ENCODE measurements around the gene ANO6.

The ANO6 gene

GRCh38 chr12:45353944-45354343, 138.0 kb downstream of the ANO6 start:
- in situ Hi-C loops (cut with MboI; ENCODE audit: low sequenced_read_pairs, unreplicated experiment), result no loop called here
- no peak for TF ChIP-seq CTCF (IDR thresholded peaks at IDR 0.05; ENCODE audit: borderline replicate concordance, control extremely low read depth, extremely low read depth, insufficient read depth, missing control alignments)
- DNase-seq (ENCODE audit: low spot score), result no peak

- TF ChIP-seq CTCF (IDR thresholded peaks at IDR 0.05; ENCODE audit: borderline replicate concordance, control extremely low read depth, extremely low read depth, insufficient read depth, missing control alignments), result no peak
- in situ Hi-C loops (cut with MboI; ENCODE audit: low sequenced_read_pairs, unreplicated experiment), result no loop called here
- no peak for DNase-seq (ENCODE audit: low spot score)
Observed at GRCh38 chr12:45354399-45354798, 138.5 kb downstream of the ANO6 start.

- TF ChIP-seq CTCF (IDR thresholded peaks at IDR 0.05; ENCODE audit: borderline replicate concordance, control extremely low read depth, extremely low read depth, insufficient read depth, missing control alignments), result no peak
- in situ Hi-C loops (cut with MboI; ENCODE audit: low sequenced_read_pairs, unreplicated experiment), result no loop called here
- no peak for DNase-seq (ENCODE audit: low spot score)
Observed at GRCh38 chr12:45355730-45356129, 139.8 kb downstream of the ANO6 start.

GRCh38 chr12:45356822-45357538, 141.1 kb downstream of the ANO6 start:
- in situ Hi-C loops (cut with MboI; ENCODE audit: low sequenced_read_pairs, unreplicated experiment), result no loop called here
- no peak for TF ChIP-seq CTCF (IDR thresholded peaks at IDR 0.05; ENCODE audit: borderline replicate concordance, control extremely low read depth, extremely low read depth, insufficient read depth, missing control alignments)
- DNase-seq (ENCODE audit: low spot score), result no peak

GRCh38 chr12:45357539-45358417, 141.9 kb downstream of the ANO6 start:
- TF ChIP-seq CTCF (IDR thresholded peaks at IDR 0.05; ENCODE audit: borderline replicate concordance, control extremely low read depth, extremely low read depth, insufficient read depth, missing control alignments), result no peak
- DNase-seq (ENCODE audit: low spot score), result no peak
- in situ Hi-C loops (cut with MboI; ENCODE audit: low sequenced_read_pairs, unreplicated experiment), result no loop called here

- TF ChIP-seq CTCF (IDR thresholded peaks at IDR 0.05; ENCODE audit: borderline replicate concordance, control extremely low read depth, extremely low read depth, insufficient read depth, missing control alignments), result no peak
- in situ Hi-C loops (cut with MboI; ENCODE audit: low sequenced_read_pairs, unreplicated experiment), result no loop called here
- no peak for DNase-seq (ENCODE audit: low spot score)
Observed at GRCh38 chr12:45362291-45362690, 146.4 kb downstream of the ANO6 start.
